Natural killer cell (primary cell): ENCODE data around the gene TRMT1. TPM values are rescaled to one million over a fixed set of nuclear protein-coding genes. Genes with fewer than 3 reads are reported as not detected.

Experiments used
- ATAC-seq, 3 donors: fragments of 150-1000 bp in 2 of 3; fragments of 200-7000 bp in 1 of 3; cut with Tn5 transposase; 1 replicate in 1 of 3; 2 replicates in 2 of 3; pipeline ENCODE4 v1.10.0; 2021; ENCODE audit warnings: mild to moderate bottlenecking in 2 of 3, moderate library complexity in 2 of 3
- DNase-seq, 2 donors: peaks; one replicate each; pipeline versions ENCODE4 v3.0.0 to v3.0.0-alpha.2; 2013 to 2021; ENCODE audit warnings: mixed read lengths in 1 of 2
- H3K27ac ChIP-seq: one replicate; pipeline ENCODE4 v1.5.1; 2013; ENCODE audit warnings: mild to moderate bottlenecking, low read length
- H3K27me3 ChIP-seq: one replicate; pipeline ENCODE4 v1.6.1; 2013; ENCODE audit warnings: low read length; ENCODE audit not compliant: control insufficient read depth, insufficient read depth
- H3K36me3 ChIP-seq: one replicate; pipeline ENCODE4 v1.6.1; 2013; ENCODE audit warnings: low read length; ENCODE audit not compliant: control insufficient read depth, insufficient read depth
- H3K4me1 ChIP-seq: one replicate; pipeline ENCODE4 v1.6.1; 2013; ENCODE audit warnings: low read length; ENCODE audit not compliant: control insufficient read depth, insufficient read depth
- H3K4me3 ChIP-seq: one replicate; pipeline ENCODE4 v1.5.1; 2013; ENCODE audit warnings: low read length
- H3K9me3 ChIP-seq: one replicate; pipeline ENCODE4 v1.6.1; 2013; ENCODE audit warnings: low read length; ENCODE audit not compliant: control insufficient read depth, insufficient read depth
- H3K27ac Mint-ChIP-seq, 2 donors: one replicate each; pipeline ENCODE4 v1.8.0; 2022; ENCODE audit warnings: mild to moderate bottlenecking in 2 of 2, mixed read lengths in 2 of 2, moderate library complexity in 1 of 2
- H3K27me3 Mint-ChIP-seq, 2 donors: one replicate each; pipeline ENCODE4 v1.8.0; 2022; ENCODE audit warnings: low read depth in 2 of 2, mixed read lengths in 2 of 2
- H3K36me3 Mint-ChIP-seq: one replicate; pipeline ENCODE4 v1.8.0; 2022; ENCODE audit warnings: mixed read lengths
- H3K4me1 Mint-ChIP-seq, 2 donors: one replicate each; pipeline ENCODE4 v1.8.0; 2022; ENCODE audit warnings: mixed read lengths in 2 of 2
- H3K4me3 Mint-ChIP-seq: one replicate; pipeline ENCODE4 v1.8.0; 2022; ENCODE audit warnings: mild to moderate bottlenecking, moderate library complexity, mixed read lengths
- H3K9me3 Mint-ChIP-seq, 2 donors: one replicate each; pipeline ENCODE4 v1.8.0; 2022; ENCODE audit warnings: mixed read lengths in 2 of 2
- WGBS: methylation state at CpG from one replicate; pipeline ENCODE4 v1.1.7; 2013; ENCODE audit warnings: missing lambda C conversion rate; ENCODE audit not compliant: insufficient coverage; 5-methylcytosine and 5-hydroxymethylcytosine counted together
- intact Hi-C: fragments of 100-400 bp; cut with micrococcal nuclease; formaldehyde crosslinking; loops from one replicate; pipeline ENCODE4 v1.14.2; 2022
- total RNA-seq, 4 donors: library from RNA; stranded (reverse); fragments of 120-200 nt in 1 of 4; gene quantifications; one replicate each; pipeline versions ENCODE4 v1.2.3 to v1.2.4, GENCODE V29; 2013 to 2022
- TF ChIP-seq, protein P1 (sequence below): fragments of 200-600 bp; IDR thresholded peaks from one replicate; pipeline ENCODE4 v1.8.0; 2022; ENCODE audit warnings: antibody characterized with exemption

TRMT1 gene
- total RNA-seq, 3 donors from 2014 or later (not counting 1 experiment from before 2014, with no cell fraction given): 33.8 to 48.5 (median 42.2) TPM

DNA sequence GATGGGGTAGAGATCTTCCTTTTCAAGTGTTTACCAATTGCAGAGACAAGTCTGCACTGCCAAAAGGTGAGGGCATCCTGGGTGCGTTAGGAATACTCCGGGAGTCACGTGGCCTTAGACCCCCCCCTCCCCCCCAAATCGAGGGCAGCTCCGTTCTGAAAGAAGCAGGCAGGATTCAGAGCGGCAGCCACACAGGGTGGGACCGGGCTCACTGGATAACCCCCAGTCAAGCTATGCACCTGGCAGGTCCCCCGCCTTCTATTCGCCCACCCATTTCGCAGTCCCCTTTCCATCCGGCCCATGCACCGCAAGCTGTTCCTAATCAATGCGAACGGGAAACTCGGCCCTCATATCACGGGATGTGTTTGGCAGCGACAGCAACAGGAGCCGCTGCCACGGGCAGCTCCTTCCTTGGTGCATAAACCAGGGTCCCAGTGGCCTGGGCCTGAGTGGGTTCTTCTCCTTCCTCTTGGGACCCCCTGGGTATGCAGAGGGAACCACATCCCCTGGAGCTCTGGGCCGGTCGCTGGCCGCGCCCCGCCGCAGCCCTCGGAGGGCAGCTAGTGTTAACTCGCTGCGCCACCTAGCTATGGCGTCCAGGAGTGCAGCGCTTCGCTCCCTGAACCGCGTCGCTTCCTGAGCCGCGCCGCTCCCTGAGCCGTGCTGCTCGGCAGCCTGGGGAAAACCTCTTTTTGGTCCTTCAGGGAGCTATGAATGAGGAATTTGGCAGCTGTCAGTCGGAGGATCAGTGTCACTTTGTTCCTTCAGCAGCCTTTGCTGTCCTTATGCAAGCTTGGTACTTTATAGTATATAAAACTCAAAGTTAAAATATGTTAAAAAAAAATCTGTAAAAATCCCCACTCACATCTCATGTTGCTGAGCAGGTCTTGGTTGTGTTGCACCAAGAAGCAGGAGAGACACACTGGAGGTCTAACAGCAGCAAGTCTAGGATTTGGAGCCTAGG is 55.3 kb downstream of the TRMT1 start:
- peaks cover 19% of the 10 kb centered on the region for H3K4me1 ChIP-seq
- H3K27me3 Mint-ChIP-seq: peaks cover 14 to 25% of the 10 kb centered on the region in 2 donors
- H3K9me3 Mint-ChIP-seq: no peaks in the 10 kb centered on the region
- H3K4me3 ChIP-seq: peak overlapping the region; percentile 27
- H3K36me3 ChIP-seq: no peaks in the 10 kb centered on the region
- no peak overlapping the region for H3K27ac ChIP-seq
- peaks cover 7% of the 10 kb centered on the region for H3K27me3 ChIP-seq
- peak; percentile 85 to 99 (median 98) for ATAC-seq
- peak overlapping the region; percentile 85 for H3K4me3 Mint-ChIP-seq
- intact Hi-C loops: loop anchor here (1.0 kb wide), 3 partner anchors 28 to 83 kb away; no protein-coding TSS in a partner anchor
- TF ChIP-seq, protein P1, sequence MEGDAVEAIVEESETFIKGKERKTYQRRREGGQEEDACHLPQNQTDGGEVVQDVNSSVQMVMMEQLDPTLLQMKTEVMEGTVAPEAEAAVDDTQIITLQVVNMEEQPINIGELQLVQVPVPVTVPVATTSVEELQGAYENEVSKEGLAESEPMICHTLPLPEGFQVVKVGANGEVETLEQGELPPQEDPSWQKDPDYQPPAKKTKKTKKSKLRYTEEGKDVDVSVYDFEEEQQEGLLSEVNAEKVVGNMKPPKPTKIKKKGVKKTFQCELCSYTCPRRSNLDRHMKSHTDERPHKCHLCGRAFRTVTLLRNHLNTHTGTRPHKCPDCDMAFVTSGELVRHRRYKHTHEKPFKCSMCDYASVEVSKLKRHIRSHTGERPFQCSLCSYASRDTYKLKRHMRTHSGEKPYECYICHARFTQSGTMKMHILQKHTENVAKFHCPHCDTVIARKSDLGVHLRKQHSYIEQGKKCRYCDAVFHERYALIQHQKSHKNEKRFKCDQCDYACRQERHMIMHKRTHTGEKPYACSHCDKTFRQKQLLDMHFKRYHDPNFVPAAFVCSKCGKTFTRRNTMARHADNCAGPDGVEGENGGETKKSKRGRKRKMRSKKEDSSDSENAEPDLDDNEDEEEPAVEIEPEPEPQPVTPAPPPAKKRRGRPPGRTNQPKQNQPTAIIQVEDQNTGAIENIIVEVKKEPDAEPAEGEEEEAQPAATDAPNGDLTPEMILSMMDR: peak; percentile 99
- WGBS: 1% methylated on average over 40 of the region's 40 CpGs
- H3K27ac Mint-ChIP-seq: peak overlapping the region in 1 of 2 donors; percentile 81
- H3K36me3 Mint-ChIP-seq: no peaks in the 10 kb centered on the region
- DNase-seq: peak; percentile 79 to 89
- H3K9me3 ChIP-seq: no peaks in the 10 kb centered on the region
- peaks cover 6 to 11% of the 10 kb centered on the region in 2 donors for H3K4me1 Mint-ChIP-seq

GRCh38 chr19:13060233-13060963 is 56.1 kb downstream of the TRMT1 start:
- Histone ChIP-seq H3K27ac (no peak overlapping the region), H3K27me3 (peaks cover 7% of the 10 kb centered on the region), H3K36me3 (no peaks in the 10 kb centered on the region), H3K4me3 (no peak overlapping the region), H3K4me1 (peaks cover 19% of the 10 kb centered on the region), H3K9me3 (no peaks in the 10 kb centered on the region)
- H3K9me3 Mint-ChIP-seq: no peaks in the 10 kb centered on the region
- intact Hi-C loops: no loop called here
- 37% methylated on average over 19 of the region's 19 CpGs for WGBS
- peaks cover 6 to 11% of the 10 kb centered on the region in 2 donors for H3K4me1 Mint-ChIP-seq
- no peaks in the 10 kb centered on the region for H3K36me3 Mint-ChIP-seq
- H3K27me3 Mint-ChIP-seq: peaks cover 14 to 25% of the 10 kb centered on the region in 2 donors
- TF ChIP-seq, protein P1: no peak
- H3K4me3 Mint-ChIP-seq: peak overlapping the region; percentile 85
- DNase-seq: no peak
- no peak for ATAC-seq
- H3K27ac Mint-ChIP-seq: peak overlapping the region in 1 of 2 donors; percentile 81

DNA sequence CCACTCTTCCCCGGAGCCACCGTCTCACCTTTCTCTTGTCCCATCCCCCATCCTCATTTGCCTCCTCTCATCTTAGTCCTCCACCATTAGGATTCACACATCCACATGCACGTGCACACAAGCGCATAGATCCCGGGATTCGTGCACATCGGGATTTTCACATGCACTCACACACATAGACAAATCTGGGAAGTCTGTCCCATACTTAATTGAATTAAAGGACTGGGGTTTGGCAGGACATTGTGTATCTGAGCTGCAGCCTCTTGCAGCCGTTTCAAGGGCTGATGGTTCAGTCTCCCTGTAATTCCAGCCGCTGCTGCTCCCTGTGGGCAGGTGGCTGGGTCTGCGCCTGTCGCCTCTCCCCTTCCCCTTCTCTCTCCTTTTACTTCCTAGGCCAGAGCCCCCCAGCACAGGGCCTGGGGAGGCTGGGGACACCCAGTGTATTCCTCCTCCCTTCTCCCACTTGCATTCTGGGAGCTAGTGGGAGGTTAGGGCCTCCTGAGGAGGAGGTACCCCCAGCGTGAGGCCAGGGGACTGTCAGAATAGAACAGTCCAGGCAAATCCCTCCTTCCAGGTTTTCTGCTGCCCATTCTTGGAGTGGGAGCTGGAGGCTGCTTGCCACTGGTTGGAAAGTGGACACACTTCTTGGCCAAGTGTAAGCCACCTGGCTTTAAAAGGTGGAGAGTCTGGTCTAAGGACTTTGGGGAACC is 57.4 kb downstream of the TRMT1 start:
- Mint-ChIP-seq H3K27ac (no peak overlapping the region), H3K4me3 (no peak overlapping the region), H3K36me3 (no peaks in the 10 kb centered on the region), H3K27me3 (peaks cover 14 to 25% of the 10 kb centered on the region in 2 donors), H3K4me1 (peaks cover 6 to 11% of the 10 kb centered on the region in 2 donors), H3K9me3 (no peaks in the 10 kb centered on the region)
- Histone ChIP-seq H3K27me3 (peaks cover 7% of the 10 kb centered on the region), H3K9me3 (no peaks in the 10 kb centered on the region), H3K36me3 (no peaks in the 10 kb centered on the region), H3K4me1 (peaks cover 19% of the 10 kb centered on the region), H3K4me3 (no peak overlapping the region), H3K27ac (no peak overlapping the region)
- TF ChIP-seq, protein P1: no peak
- intact Hi-C loops: no loop called here
- ATAC-seq (no peak), DNase-seq (no peak)
- WGBS: 87% methylated on average over 12 of the region's 12 CpGs
